GM23338 (cell line): ENCODE data around the gene COMMD8.

Experiments used
- CREB1 ChIP-seq: fragments of 250-450 bp; sonication (Bioruptor Pico); IDR thresholded peaks from 2 replicates; pipeline ENCODE4 v1.5.0; 2020; ENCODE audit warnings: low read depth, mild to moderate bottlenecking, moderate library complexity
- EZH2 ChIP-seq: fragments of 200-600 bp; sonication (generic); IDR thresholded peaks from one replicate; pipeline ENCODE4 v1.8.0; 2017; ENCODE audit warnings: antibody characterized with exemption, mild to moderate bottlenecking, low read depth; ENCODE audit not compliant: unreplicated experiment
- EZH2phosphoT487 ChIP-seq: fragments of 200-600 bp; sonication (generic); IDR thresholded peaks from one replicate; pipeline ENCODE4 v1.8.1; 2018; ENCODE audit warnings: antibody characterized with exemption; ENCODE audit not compliant: unreplicated experiment
- JUNB ChIP-seq: IDR thresholded peaks from one replicate; pipeline ENCODE4 v1.6.1; 2016; ENCODE audit warnings: antibody characterized with exemption; ENCODE audit not compliant: unreplicated experiment
- NANOG ChIP-seq: IDR thresholded peaks from 2 replicates; pipeline ENCODE4 v1.6.1; 2016; ENCODE audit warnings: antibody characterized with exemption, borderline replicate concordance
- POLR2AphosphoS5 ChIP-seq: IDR thresholded peaks from 2 replicates; pipeline ENCODE4 v1.6.1; 2016; ENCODE audit warnings: antibody characterized with exemption, low read depth
- ZNF331 ChIP-seq: fragments of 250-450 bp; sonication (Bioruptor Pico); IDR thresholded peaks from 2 replicates; pipeline ENCODE4 v1.5.0; 2020; ENCODE audit warnings: low read depth, mild to moderate bottlenecking, moderate library complexity
- TF ChIP-seq, protein P1 (sequence below), 2 experiments: fragments of 200-600 bp in 1 of 2; sonication (generic) in 1 of 2; conservative IDR thresholded peaks; 2 replicates each; pipeline versions ENCODE4 v1.5.1 to v1.6.1; 2016 to 2017; ENCODE audit warnings: antibody characterized with exemption in 2 of 2, low read depth in 2 of 2, mild to moderate bottlenecking in 2 of 2, moderate library complexity in 1 of 2
- TF ChIP-seq, protein P2 (sequence below): IDR thresholded peaks from 2 replicates; pipeline ENCODE4 v1.6.1; 2016; ENCODE audit warnings: antibody characterized with exemption
- TF ChIP-seq, protein P3 (sequence below): IDR thresholded peaks from one replicate; pipeline ENCODE4 v1.6.1; 2018; ENCODE audit warnings: antibody characterized with exemption; ENCODE audit not compliant: unreplicated experiment

DNA sequence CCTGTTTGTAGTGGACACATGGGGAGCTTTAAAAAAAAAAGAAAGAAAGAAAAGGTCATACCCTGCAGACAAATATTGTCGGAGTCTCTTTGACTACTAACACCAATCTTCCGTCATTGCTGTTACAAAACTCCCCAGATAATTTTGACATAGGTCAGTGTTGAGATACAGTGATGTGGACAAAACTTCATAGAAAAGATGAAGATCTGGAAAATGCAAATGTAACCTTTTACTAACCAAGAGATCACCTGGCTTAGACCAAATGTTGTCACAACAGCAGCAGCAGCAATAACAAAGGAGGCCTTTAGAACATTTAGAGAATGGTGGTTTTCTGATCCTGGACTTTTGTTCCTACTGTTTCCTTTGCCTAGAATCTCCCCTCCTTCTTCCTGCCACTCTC lies 8.1 kb upstream of the COMMD8 start:
- TF ChIP-seq EZH2phosphoT487 (no peak), EZH2 (no peak), POLR2AphosphoS5 (no peak), CREB1 (CRISPR knock-in tag) (no peak), NANOG (no peak), JUNB (no peak), ZNF331 (CRISPR knock-in tag) (no peak)
- TF ChIP-seq, protein P1, sequence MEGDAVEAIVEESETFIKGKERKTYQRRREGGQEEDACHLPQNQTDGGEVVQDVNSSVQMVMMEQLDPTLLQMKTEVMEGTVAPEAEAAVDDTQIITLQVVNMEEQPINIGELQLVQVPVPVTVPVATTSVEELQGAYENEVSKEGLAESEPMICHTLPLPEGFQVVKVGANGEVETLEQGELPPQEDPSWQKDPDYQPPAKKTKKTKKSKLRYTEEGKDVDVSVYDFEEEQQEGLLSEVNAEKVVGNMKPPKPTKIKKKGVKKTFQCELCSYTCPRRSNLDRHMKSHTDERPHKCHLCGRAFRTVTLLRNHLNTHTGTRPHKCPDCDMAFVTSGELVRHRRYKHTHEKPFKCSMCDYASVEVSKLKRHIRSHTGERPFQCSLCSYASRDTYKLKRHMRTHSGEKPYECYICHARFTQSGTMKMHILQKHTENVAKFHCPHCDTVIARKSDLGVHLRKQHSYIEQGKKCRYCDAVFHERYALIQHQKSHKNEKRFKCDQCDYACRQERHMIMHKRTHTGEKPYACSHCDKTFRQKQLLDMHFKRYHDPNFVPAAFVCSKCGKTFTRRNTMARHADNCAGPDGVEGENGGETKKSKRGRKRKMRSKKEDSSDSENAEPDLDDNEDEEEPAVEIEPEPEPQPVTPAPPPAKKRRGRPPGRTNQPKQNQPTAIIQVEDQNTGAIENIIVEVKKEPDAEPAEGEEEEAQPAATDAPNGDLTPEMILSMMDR (conservative IDR thresholded peaks at IDR 0.05; ENCODE audit: low read depth in 2 of 2) = no peak
- TF ChIP-seq, protein P2, sequence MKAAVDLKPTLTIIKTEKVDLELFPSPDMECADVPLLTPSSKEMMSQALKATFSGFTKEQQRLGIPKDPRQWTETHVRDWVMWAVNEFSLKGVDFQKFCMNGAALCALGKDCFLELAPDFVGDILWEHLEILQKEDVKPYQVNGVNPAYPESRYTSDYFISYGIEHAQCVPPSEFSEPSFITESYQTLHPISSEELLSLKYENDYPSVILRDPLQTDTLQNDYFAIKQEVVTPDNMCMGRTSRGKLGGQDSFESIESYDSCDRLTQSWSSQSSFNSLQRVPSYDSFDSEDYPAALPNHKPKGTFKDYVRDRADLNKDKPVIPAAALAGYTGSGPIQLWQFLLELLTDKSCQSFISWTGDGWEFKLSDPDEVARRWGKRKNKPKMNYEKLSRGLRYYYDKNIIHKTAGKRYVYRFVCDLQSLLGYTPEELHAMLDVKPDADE = no peak
- TF ChIP-seq, protein P3, sequence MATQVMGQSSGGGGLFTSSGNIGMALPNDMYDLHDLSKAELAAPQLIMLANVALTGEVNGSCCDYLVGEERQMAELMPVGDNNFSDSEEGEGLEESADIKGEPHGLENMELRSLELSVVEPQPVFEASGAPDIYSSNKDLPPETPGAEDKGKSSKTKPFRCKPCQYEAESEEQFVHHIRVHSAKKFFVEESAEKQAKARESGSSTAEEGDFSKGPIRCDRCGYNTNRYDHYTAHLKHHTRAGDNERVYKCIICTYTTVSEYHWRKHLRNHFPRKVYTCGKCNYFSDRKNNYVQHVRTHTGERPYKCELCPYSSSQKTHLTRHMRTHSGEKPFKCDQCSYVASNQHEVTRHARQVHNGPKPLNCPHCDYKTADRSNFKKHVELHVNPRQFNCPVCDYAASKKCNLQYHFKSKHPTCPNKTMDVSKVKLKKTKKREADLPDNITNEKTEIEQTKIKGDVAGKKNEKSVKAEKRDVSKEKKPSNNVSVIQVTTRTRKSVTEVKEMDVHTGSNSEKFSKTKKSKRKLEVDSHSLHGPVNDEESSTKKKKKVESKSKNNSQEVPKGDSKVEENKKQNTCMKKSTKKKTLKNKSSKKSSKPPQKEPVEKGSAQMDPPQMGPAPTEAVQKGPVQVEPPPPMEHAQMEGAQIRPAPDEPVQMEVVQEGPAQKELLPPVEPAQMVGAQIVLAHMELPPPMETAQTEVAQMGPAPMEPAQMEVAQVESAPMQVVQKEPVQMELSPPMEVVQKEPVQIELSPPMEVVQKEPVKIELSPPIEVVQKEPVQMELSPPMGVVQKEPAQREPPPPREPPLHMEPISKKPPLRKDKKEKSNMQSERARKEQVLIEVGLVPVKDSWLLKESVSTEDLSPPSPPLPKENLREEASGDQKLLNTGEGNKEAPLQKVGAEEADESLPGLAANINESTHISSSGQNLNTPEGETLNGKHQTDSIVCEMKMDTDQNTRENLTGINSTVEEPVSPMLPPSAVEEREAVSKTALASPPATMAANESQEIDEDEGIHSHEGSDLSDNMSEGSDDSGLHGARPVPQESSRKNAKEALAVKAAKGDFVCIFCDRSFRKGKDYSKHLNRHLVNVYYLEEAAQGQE = no peak
